Islet of Langerhans (tissue), 1 donor: Measurements from ENCODE around the gene GSTO2.

Experiments
- FAIRE-seq: peaks from one replicate; lab custom pipeline; 2011; peaks lifted over from hg19 to GRCh38; lab: Jason Lieb, UNC

Gene GSTO2

DNA sequence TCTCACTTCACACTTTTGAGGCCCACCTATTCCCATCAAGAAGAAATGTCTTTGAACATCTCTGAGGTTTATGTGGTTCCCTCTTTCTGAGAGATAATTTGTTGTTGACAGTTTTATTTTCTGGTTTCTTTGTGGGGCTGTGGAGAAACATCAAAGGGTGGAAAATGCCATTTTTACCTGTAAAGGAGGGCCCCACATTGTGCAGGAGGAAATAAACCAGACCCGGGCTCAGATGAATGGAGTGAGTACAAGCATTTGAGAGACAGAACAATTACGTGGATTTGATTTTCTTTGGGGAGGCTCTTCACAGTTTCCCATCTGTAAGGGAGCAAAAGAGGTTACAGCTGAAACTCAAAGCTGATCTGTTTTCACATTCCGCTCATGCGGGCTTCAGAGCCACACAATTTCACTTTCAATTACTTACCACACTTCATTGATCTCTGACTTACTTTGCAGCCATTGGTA lies 39.5 kb downstream of the GSTO2 start:
- FAIRE-seq: no peak

DNA sequence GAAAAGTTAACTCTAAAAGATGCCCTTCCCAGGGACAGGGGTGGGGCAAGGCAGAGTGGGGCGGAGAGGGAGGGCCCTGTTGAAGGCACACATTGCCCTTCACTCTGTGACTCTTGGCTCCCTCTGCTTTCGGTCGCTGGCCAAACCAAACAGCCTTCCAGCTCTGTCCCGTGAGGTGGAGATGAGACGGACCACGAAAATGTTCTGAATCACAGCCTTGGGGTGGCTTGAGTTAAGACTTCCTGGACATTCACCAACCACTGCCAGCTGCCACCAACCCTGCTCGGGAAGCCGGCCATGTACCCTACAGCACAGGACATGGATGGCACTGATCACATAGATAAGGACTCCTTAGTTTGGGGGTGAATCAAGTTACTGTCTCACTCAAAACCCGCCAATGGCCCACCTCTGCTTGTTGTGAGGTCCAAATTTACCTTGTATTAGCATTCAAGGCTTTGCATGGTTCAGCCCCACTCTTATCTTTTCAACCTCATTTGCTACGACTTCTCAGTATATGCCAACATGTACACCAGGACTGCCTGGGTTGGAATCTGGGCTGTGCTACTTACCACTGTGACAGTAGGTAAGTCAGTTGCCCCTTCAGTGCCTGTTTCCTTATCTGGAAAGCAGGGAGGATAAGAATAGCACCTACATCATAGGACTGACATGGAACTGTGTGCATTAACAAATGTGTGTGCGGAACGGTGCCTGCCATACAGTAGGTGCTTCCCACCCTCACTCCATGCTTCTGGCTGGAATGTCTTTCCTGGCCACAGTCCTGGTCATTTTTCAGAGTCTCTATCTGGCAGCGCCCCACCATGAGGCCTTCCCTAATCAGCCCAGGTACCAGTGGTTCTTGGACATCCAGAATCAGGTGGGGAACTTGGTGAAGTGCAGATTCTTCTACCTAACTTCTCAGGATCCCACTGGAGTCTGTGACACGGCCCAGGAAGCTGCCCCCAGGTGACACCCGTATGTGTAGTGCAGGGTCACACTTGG lies 41.3 kb downstream of the GSTO2 start:
- no peak for FAIRE-seq

DNA sequence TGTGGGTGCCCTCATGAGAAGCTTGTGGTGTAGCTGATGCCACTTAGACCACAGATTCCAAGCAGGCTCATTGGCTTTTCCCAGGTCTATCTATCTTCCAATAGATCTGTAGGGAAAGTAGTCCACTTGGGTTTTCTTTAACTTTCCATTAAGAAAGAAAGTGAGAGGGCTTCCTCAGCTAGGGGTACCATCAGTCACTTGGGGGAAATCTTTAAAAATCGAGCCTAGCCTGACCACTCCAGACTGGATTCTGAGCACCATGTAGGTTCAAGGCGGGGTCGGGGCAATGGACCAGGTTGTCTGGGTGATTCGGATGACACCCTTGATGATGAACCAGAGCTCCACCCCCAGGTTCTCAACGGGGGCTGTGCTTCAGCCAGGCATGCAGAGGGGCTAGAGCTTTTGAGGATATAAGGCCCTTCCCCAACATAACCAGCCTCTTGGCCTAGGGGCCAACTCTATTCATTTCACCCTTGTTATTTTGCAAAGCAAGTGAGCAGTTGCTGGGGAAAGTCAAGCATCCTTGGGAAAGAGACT lies 42.3 kb downstream of the GSTO2 start:
- no peak for FAIRE-seq

DNA sequence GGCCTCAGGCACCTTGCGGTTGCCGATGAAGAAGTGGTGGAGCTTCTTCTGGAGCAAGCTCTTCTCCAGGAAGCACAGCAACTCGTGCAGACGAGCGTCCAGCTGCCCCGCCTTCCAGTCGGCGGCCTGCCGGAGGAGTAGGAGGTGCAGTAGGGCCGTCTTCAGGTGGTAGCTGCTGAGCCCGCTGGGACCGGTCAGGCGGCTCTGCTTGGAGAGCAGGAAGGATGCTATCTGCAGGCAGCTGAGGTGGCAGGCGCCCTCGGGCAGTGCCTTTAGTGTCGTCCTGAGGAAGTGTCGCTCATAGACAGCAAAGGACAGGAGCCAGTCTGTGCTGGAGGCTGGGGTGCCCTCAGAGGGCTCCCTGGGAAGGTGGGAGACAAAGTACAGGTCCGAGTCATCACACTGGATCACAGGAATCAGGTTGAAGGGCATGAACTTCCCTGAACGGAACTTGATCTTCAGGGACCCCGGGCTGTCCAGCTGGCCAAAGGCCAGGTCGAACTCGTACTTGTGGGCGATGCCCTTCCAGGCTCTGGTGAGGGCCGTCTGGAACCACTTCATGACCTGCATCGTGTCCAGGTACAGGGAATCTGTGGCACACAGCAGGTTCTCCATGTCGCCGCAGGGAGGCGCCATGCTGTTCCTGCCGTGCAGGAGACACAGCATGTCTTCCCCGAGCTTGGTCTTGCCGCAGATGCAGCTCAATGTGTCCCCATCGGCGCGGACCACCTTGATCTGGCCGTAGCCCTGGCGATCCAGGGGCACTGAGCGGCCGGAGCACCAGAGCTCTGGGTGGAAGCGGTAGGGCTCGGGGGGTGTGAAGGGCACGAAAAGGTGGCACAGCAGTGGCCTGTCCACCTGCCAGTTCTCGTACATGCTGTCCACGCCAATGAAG lies 45.9 kb downstream of the GSTO2 start:
- no peak for FAIRE-seq

DNA sequence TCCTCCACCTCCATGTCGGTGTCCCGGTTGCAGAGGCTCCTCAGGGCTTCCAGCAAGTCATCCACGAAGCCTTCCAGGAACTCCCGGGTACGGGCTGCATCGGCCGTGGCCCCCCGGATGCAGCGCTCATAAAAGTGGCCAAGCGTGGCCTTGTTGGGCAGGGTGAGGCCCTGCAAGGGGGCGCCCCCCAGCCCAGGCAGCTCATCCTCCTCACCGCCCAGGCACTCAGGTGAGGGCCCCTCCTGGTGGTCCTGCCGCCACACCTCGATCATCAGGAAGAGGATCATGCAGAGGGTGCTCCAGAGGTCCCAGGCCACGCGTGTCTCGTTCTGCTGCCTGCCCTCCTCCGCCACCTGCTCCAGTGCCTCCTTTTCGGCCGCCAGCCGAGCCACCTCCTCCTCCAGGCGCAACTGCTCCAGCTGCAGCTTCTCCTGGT lies 46.5 kb downstream of the GSTO2 start:
- no peak for FAIRE-seq

DNA sequence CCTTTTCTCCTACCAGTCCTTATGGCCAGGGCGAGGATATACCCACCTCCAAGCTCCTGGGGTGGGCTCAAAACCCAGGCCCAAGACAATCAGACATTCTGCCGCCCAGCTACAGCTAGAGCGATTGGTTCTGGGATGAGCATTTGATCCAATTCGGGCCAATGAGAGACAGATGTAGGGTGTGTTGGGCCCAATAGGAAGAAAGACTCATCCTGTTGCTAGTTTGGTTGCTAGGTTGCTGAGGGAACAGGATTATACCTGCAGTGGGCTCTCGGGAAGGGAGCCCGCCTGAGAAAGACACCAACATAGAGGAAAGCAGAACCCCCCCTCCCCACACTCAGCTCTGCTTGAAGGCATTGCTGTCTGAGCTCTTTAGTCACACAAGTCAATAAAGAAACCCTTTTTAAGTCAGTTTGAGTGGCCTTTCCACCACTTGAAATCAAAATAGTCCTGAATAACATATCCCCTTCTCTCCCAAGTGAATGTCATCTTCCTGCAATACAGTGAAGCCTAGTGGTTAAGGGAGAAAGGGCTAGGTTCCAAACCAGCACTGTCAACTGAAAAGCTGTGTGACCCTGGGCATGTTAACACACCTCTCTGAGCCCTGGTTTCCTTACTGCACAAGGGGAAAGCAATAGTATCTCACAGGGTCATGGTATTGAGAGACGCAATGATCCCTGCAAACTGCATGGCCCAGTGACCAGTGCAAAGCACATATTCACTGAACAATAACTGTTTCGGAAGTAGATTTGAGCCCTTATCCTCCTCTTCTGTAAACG lies 47.5 kb downstream of the GSTO2 start:
- no peak for FAIRE-seq

DNA sequence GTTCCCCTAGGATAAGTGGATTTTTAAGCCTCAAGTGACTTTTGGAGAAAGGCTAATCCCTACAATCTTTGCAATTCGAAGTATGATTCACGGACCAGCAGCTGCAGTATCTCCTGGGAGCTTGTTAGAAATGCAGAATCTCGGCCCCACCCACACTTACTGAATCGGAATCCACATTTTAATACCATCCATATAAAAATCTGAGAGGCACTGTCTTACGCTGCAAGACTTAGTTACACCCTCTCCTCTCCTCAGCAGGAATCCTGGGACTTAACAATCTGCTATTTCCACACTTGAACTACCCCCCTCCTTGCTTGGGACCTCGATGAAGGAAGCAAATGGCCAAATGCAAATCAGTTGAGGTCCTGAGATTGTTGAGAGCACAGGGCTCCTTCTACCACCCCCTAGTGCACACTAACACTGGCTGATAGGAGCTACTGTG lies 48.3 kb downstream of the GSTO2 start:
- FAIRE-seq: no peak

DNA sequence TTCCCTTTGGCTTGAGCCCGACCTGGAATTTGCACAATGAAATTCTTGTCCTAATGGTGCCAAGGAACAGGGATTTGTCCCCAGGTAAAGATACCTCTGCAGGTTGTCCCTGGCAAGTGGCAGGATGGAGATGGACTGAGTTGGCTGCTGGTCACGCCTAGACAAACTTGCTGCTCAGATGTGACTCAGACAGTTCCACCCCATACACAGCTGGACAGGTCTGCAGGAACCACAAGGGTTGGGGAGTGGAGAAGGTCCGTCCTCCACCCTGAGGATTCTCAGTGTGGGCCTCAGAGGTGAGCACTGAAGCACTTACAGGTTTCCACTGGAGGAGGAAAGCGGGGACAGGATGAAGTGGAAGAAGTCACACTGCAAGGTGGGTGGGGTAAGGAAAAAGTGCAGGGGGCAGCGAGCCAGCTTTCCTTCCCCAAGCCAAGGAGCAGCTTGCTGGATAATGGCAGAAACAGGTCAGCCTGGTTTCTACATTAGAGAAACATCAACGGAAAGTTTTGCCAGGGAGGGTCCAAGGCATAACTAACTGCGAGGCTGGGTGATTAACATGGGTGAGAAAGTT lies 48.8 kb downstream of the GSTO2 start:
- no peak for FAIRE-seq

DNA sequence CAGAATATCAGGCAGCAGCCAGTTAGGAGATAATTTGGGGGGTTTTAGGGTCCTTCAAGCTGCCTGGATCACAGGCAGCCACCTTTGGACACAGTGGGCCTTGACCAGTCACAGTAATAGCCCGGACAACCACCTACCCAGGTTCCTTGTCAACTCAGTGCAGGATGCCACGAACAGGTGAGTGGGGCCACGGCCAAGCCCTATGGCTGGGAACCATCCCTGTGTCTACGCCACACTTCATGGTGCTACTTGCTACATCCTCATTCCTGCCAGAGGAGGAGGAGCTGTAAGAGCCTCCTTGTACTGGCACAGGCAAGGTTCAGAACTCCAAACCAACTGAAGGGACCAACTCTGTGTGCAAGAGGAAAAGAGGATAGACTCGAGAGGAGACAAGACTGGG lies 49.3 kb downstream of the GSTO2 start:
- no peak for FAIRE-seq

DNA sequence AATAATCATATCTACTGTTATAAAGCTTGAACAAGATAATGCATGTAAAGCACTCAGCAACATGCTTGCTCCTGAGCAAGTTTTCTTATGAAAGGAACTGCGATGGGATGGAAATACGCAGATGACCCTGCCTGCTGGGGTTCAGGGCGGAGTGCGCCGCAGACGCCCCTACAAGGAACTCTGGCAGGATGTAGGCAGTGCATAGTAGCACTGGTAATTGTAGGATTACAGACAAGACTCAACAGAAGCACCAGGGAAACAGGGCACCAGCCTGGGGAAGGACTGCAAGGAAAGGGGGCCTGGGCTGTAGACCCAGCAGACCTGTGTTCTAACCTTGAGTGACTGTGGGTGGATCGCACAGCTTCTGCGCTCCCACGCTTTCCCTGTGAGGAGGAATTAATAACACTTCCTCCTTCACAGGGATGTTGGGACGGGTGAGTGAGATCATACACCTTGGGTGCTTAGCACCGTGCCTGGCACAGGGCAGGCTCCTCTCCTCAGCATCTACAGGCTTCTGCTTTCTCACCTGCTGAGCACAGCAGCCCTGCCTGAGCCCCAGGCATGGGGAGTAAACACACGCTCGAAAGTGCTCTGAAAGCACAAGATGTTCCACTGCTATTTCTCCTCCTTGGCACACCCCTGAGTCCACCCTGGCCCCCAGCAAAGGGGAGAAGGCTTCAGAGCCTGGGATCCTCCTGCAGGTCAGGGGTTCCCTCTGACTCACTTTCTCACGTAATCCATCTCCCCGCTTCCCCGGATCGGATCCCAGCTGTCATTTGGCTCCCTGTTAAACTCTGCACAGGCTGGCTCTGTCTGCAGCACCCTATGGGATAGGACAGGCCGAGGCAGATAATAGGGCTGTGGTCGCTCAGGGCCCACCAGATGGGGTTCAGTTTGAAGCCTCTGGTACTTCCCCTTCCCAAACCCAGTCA lies 50.1 kb downstream of the GSTO2 start:
- no peak for FAIRE-seq

DNA sequence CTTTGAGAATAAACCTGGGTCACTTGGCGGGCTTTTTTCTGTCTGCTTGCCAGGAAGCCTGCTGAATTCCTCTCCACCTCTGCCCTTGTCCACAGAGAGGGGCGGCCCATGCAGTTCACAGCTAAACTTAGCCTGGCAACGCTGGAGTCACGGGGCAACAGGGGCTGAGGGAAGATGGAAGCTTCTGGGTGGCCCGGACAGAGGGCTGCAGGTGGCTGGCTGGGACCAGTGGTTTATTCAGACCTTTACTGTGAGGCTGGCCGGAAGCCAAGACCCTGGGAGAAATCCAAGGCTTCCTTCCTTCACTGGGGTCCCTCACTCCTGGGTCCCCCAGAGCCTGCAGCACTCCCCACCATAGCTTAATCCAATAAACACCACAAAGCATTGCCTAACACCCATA lies 52.2 kb downstream of the GSTO2 start:
- no peak for FAIRE-seq

DNA sequence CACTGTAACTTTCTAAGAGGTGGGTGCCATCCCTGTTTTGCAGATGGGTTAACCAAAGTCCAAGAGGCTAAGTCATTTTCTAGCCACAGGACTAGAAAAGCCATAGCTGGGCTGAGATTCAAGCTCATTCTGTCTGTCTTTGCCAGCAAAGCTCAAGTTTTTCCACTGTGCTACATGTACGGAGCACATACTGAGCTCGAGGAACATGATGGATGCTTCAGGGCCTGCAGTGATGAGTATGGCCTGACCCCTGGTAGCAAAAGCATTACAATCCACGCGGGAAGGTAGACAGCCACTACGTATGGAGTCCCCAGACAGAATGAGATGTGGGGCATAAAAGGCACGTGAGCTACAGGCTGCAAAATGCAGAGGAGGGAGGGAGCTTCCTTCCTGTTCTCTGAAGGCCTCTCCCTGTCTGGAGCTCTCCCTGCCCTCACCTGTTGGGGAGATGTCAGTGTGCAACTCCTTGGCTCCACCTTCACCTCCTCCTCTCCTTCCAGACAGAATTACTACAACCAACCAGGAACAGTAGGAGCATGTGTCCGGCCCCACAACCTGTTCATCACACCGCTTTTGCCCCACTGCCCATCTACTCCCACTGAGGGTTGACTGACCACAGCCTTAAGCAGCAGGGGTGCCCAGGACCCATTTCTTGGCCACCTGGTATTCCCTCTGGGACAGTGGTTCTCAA lies 52.9 kb downstream of the GSTO2 start:
- FAIRE-seq: no peak

DNA sequence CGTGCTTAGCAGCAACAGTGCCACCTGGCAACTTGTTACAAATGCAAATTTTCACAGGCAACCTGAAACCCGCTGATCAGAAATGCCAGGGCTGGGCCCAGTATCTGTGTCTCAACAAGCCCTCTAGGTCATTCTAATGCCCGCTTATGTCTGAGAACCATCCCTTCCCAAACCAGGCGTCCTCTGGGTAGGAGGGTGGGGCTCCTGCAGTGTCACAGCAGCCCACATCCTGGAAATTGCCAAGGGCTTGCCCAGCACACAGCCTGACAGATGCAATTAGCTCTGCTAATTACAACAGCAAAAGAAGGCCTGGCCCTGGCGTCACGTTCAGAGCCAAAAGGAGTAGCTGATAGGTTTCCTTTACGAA lies 53.4 kb downstream of the GSTO2 start:
- no peak for FAIRE-seq

DNA sequence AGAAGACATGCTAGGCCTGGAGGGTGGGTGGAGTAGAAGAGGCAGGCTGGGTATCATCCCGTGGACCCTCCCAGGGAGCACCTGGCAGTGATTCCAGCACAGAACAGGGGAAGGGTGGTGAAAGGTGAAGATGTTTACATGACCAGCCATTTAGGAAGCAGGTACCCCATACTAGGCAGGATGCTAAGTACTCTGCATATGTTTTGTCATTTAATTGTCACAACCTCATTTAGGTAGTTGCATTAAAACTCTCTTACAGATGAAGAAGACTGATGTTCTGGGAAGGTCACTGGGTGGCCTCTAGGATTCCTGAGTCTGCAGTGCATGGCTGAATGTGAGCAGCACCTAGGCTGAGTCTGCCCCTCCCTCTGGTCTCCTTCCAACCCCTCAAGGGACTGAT lies 54.1 kb downstream of the GSTO2 start:
- no peak for FAIRE-seq

DNA sequence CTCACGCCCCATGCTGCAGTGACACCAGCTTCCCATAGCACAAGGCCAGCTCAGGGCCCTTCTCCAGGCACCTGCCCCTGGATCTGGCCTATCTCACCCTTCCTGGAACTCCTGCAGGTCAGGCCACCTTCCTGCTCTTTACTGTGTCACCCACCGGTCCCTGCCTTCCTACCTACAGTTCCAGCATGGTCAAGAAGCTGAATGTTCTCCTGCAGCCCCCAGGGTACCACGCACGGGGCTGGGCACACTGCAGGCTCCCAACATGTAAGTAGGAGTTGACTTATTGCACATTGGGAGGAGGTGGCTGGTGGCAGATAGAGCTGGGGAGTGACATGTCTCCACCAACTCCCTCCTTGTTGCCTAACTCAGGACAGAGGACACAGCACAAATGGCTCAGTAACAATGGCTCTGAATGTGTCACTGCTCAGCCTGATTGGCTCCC lies 54.8 kb downstream of the GSTO2 start:
- FAIRE-seq: no peak

DNA sequence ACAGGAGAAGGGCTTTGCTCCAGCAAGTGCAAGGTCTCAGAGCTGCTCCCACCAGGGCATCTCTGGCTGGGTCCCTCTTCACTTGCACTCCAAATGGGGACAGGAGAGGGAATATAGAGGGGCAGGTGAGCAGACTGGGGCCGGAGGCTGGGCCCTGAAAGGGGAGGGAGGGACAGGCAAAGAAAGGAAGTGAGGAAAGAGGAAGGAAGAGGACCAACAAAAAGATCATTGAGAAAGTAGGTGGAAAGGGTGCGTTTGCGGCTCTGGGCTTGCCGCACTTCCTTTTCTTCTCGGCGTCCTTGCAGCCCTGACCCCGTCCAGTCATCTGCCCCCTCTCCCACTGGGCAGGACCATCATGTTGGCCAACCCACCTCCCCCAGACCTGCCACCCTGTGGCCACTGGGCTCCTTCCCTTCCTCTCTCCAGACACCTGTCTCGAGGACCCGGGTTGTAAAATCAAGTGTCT lies 55.3 kb downstream of the GSTO2 start:
- FAIRE-seq: no peak

DNA sequence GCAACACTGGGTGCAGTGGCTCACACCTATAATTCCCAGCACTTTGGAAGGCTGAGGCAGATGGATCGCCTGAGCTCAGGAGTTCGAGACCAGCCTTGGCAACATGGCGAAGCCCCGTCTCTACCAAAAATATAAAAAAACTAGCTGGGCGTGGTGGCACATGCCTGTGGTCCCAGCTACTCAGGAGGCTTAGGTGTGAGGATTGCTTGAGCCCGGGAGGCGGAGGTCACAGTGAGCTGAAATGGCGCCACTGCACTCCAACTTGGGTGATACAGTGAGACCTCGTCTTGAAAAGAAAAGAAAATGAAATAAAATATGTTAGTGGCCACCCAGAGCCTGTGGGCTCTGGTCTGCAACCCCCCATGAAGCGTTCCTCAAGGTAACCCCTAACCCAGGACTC lies 55.9 kb downstream of the GSTO2 start:
- FAIRE-seq: no peak

DNA sequence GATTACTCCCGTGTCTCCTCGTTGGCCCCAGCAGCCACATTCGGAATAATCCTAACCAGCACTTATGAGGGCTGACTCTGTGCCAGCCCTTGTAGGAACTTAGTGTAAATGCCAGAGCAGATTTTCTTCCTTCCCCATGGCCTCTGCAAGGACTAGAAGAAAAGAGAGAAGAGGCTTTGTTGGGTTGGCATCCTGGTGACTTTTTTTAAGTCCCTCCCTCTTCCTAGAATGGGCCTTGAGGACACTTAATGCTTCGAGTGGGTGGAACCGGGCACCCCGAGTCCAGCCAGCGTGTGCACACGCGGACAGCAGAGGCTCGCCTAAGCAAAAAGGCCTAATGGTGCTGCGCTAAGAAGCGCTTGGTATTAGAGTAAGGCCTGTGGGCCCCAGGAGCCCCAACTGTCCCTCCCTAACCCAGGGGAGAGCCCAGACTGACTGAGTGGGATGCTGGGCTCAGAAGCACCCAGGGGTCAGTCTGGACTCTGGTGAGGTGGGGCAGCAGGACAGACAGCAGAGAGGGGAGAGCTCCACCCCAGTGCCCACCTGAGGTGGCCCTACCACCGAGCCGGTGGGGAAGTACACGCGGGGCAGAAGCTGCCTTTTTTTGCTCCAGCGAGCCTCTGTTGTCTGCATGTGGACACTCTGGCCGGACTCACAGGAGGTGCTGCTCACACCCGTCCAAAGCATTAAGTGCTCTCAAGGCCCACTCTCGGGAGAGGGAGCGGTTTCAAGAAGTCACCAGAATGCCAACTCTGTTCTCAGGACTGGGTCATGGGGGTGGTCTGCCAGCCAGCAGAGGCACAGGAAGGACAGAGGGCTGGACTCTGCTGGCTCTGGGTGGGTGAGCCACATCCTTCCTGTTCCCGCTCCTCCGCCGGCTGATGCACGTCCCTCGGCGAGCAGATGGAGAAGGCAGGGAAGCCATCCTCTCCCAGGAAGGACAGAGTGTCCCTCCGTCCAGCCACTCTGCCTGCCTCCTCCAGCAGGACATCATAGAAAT lies 56.8 kb downstream of the GSTO2 start:
- no peak for FAIRE-seq
